HG03457 (cell line): ENCODE results near the gene EVA1C.
"Not testable (repeated sequence)": the region's sequence is repeated elsewhere in the genome, so short reads cannot be mapped to it uniquely, and the experiment has no call there.

Experiments used
- ATAC-seq: cut with Tn5 transposase; IDR thresholded peaks from one replicate; pipeline ENCODE4 v1.9.1; 2021; ENCODE audit warnings: moderate number of reproducible peaks; ENCODE audit not compliant: unreplicated experiment

The EVA1C gene

DNA sequence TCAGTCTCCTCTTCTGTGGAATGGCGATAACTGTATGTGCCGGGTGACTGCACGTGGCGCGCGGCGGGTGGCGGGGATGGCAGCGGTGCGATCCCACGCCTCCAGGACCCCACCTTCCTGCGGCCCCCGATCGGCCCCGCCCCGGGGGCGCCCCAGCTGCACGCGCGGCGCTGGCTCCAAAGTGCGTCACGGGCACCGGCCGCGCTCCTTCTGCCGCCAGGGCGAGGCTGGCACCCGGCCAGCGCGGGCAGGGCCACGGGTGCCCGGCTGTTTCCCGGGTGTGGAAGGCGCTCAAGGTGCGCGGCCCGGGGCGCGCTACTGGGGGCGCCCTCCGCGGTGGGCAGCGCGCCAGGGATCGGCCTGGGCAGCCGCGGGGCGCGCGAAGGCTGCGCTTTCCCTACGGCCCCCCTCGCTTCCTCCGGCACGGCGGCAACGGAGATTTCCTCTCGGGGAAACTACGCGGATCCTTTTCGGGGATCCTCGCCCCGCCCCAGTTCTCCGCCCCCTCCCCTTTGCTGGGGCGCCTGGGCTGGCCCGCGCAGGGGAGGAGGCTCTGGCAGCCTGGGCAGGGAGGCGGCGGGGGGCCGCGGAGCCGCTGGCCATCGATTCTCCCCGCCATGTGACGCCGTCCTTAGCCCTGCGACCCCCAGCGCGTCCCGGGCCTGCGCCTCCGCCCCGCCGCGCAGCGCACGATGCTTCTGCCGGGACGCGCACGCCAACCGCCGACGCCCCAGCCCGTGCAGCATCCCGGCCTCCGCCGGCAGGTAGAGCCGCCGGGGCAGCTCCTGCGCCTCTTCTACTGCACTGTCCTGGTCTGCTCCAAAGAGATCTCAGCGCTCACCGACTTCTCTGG lies at the start of gene EVA1C:
EVA1C (plus strand) TSS at position 545 of the 853 bp plus-strand sequence; CDS start at position 693, 148 bp downstream.
- ATAC-seq = no peak

- no peak for ATAC-seq
Measured at GRCh38 chr21:32364387-32364786, 48.1 kb upstream of the EVA1C start.

DNA sequence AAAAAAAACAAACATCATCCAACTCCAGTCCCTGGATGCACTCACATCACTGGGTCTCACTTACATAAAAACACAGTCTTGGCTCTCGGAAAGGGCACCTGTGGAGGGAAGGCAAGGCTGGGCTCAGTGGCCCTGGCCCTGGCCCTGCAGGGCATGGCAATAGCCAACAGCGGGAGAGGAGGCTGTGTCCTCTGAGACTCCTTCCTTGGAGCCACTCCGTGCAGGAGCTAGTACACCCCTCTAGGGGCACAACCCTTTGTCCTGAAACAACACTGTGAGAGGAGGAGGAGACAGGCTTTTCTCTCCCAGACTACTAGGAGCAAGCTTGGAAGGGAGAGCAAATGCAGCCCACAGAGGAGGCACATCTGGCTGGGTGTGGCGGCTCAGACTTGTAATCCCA lies 47.7 kb upstream of the EVA1C start:
- ATAC-seq = no peak

DNA sequence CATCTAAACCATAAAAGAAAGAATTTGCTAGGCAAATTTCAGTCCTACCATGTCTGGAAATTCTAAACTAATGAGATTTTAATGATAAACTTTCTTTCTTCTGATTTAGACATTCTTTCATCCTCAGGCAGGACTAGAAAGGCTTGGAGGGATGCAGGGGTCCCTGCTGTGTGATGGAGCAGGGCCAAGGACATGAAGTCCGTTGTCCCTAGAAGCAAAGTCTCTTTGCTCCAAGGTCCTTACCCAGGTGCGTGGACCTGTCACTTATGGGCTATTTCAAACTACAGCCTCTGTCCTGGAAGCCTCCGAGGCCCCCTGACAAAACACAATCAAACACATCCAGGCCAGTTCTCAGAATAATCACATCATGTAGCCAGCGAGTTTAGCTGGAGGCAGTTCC lies 46.3 kb upstream of the EVA1C start:
- ATAC-seq = no peak

DNA sequence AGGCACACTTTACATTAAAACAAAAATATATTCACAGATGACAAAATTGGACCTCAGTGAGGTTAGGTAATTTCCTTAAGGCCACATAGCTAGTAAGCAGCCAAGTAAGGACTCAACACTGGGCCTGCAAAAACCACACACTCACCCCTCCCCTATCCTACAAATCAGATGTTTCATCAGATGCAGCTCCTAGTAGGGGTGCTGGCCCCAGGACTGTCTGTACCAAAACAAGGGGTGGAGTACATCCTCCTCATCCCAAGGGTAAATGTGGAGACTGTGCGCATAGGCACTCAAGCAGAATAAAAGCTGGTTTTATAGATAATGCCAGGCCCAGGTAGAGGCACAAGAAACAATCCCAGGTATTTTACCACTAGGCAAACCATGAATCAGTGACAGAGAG lies 45.3 kb upstream of the EVA1C start:
- no peak for ATAC-seq

DNA sequence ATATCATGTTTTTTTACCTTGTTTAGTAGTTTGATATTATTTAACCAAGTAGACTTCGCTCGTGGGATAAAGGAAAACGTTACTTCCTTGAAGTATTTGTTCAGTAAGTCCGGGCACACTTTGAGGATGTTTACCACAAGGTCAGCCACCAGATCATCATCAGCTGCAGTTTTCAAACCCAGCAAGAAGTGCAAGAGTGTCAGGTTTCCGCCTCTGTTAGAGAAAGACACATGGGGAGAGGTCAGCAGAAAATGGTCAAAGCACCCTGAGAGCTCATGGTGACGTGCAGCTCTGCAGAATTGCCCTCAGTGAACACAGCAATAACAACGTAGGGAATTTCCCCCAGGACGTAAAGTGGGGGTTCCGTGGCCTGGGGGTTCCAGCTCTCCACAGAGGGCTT lies 44.1 kb upstream of the EVA1C start:
- no peak for ATAC-seq

- not testable (repeated sequence) for ATAC-seq
Measured at GRCh38 chr21:32368961-32369360, 43.5 kb upstream of the EVA1C start.

GRCh38 chr21:32370998-32371766 lies 41.3 kb upstream of the EVA1C start:
- ATAC-seq = no peak

DNA sequence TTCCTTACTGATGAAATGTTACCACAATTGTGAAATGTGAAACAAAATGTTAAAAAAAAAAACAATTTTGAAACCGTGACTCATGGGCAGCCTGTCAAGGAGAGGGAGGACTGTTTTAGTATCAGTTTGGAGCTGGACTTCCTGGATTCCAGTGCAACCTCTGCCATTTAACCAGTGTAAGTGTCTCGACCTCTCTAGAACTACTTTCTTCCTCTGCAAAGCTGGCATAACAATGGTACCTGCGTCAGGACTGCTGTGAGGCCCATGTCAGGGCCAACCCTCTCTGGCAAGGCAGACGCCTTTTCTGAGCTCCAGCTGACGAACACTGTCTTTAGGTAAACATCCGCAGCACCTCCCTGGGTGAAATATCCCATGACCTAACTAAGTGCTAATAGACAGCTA lies 40.6 kb upstream of the EVA1C start:
- no peak for ATAC-seq

- ATAC-seq = no peak
Measured at GRCh38 chr21:32372755-32373154, 39.8 kb upstream of the EVA1C start.

DNA sequence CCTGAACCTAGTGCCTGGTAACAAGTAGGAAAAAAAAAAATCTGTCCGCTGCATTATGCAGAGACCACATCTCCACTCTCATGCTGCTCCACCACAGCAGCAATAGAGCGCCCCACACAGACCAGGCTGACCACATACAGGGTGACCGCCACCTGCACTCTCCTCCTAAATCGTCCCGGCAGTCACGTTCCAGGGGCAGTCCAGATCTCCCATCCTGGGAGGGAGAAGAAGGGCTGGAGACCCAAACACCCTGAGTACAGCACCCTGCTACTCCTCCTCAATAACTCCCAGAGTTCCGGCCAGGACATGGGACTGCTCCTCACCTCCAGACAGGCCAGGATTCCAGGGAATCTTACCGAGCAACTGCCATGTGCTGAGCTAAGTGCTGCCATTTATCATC lies 35.0 kb upstream of the EVA1C start:
- ATAC-seq = no peak

- ATAC-seq = no peak
Measured at GRCh38 chr21:32377991-32378390, 34.5 kb upstream of the EVA1C start.

- no peak for ATAC-seq
Measured at GRCh38 chr21:32378956-32379355, 33.5 kb upstream of the EVA1C start.

- ATAC-seq = no peak
Measured at GRCh38 chr21:32380940-32381339, 31.6 kb upstream of the EVA1C start.

DNA sequence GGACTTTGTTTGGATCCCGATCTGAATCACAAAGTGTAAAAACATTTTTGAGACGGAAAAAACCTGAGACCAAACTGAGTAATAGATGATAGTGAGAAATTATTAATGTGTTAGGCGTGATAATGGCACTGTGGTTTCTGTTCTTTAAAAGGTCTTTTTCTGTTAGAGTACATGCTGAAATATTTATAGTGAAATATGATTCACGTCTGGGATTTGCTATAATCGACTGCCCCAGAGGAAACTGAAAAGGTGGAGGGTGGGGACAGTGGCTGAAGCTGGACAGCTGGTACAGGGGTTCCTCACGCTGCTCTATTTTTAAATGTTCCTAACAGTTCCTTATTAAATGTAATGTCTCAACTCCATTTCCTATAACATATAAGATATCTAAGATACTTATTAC lies 30.9 kb upstream of the EVA1C start:
- no peak for ATAC-seq

- ATAC-seq = no peak
Measured at GRCh38 chr21:32382108-32382644, 30.3 kb upstream of the EVA1C start.

- ATAC-seq = no peak
Measured at GRCh38 chr21:32383812-32384211, 28.7 kb upstream of the EVA1C start.

DNA sequence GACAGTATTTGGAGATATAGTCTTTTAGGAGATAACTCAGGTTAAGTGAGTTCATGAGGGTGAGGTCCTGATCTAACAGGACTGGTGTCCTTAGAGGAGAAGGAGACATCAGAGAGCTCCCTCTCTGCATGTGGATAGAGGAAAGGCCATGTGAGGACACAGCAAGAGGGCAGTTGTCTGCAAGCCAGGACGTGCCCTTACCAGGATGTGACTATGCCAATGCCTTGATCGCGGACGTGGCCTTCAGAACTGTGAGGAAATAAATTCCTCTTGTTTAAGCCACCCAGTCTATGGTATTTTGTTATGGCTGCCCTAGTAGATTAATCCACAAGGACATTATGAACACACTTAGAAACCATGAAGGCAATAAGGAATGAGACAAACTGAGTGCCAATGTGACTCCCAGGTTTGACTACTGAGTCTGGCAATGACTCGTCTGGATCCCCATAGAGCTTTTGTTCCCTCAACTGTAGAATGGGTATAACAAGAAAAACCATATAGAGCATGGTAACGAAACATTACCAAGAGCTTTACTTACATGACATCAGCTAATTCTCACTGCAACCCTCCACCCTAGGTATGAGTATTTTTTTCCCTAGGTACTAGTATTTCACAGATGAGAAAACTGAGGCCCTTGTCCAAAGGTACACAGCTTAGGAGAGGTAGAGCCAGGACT lies 26.2 kb upstream of the EVA1C start:
- ATAC-seq = no peak

- ATAC-seq = no peak
Measured at GRCh38 chr21:32387151-32387550, 25.4 kb upstream of the EVA1C start.

GRCh38 chr21:32388306-32388705 lies 24.2 kb upstream of the EVA1C start:
- no peak for ATAC-seq

- ATAC-seq = no peak
Measured at GRCh38 chr21:32389337-32390015, 23.0 kb upstream of the EVA1C start.
